Mesothelial cell of epicardium (in vitro differentiated cells): Measurements from ENCODE around the gene CRTC1. TPM values are rescaled to one million over a fixed set of nuclear protein-coding genes. Genes with fewer than 3 reads are reported as not detected.
A peak's percentile ranks its signal among the peaks of the same experiment; 100 is the strongest.

ENCODE experiments used
- DNase-seq, 2 experiments: peaks; one replicate each; pipeline ENCODE4 v3.0.0; 2021; ENCODE audit warnings: low spot score in 2 of 2; ENCODE audit not compliant: unreplicated experiment in 2 of 2
- H3K27ac Mint-ChIP-seq: 2 replicates; pipeline ENCODE4 v1.8.0; 2021; ENCODE audit warnings: mixed read lengths
- H3K27me3 Mint-ChIP-seq: 2 replicates; pipeline ENCODE4 v1.8.0; 2021; ENCODE audit warnings: low read depth, mixed read lengths
- H3K36me3 Mint-ChIP-seq: 2 replicates; pipeline ENCODE4 v1.8.0; 2021; ENCODE audit warnings: mixed read lengths
- H3K4me1 Mint-ChIP-seq: 2 replicates; pipeline ENCODE4 v1.8.0; 2021; ENCODE audit warnings: mixed read lengths
- H3K4me3 Mint-ChIP-seq: 2 replicates; pipeline ENCODE4 v1.8.0; 2021; ENCODE audit warnings: mild to moderate bottlenecking, moderate library complexity, mixed read lengths
- H3K9me3 Mint-ChIP-seq: 2 replicates; pipeline ENCODE4 v1.8.0; 2021; ENCODE audit warnings: mixed read lengths
- total RNA-seq: library from RNA; stranded (reverse); gene quantifications from 3 replicates; pipeline ENCODE4 v1.2.1, GENCODE V29; 2021
- TF ChIP-seq, protein P1 (sequence below): fragments of 200-600 bp; sonication (generic); IDR thresholded peaks from one replicate; pipeline ENCODE4 v1.5.0; 2021; ENCODE audit warnings: antibody characterized with exemption; ENCODE audit not compliant: unreplicated experiment

Gene CRTC1
- total RNA-seq, 1 donor from 2014 or later: 31.9 TPM

DNA sequence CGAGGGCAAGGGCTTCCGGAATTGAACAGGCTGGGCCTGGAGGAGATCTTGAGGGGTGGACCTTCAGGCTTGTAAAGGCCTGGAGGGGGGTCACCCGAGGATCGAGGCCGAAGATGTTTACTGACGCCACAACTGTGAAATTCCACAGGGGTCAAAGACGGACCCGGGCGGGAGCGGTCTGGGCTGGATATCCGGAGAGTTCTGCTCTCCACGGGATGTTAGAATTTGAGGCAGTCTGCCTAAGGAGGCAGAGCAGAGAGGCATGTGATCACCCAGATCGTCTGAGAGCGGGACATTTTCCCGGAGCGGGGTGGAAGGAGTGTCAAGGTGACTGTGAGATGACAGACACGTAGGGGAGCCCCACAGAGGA, 33.5 kb upstream of the CRTC1 start:
- Mint-ChIP-seq H3K4me1 (peaks cover 28% of the 10 kb centered on the region), H3K4me3 (no peak overlapping the region), H3K27ac (no peak overlapping the region), H3K9me3 (no peaks in the 10 kb centered on the region), H3K27me3 (no peaks in the 10 kb centered on the region), H3K36me3 (no peaks in the 10 kb centered on the region)
- DNase-seq: no peak
- TF ChIP-seq, protein P1, sequence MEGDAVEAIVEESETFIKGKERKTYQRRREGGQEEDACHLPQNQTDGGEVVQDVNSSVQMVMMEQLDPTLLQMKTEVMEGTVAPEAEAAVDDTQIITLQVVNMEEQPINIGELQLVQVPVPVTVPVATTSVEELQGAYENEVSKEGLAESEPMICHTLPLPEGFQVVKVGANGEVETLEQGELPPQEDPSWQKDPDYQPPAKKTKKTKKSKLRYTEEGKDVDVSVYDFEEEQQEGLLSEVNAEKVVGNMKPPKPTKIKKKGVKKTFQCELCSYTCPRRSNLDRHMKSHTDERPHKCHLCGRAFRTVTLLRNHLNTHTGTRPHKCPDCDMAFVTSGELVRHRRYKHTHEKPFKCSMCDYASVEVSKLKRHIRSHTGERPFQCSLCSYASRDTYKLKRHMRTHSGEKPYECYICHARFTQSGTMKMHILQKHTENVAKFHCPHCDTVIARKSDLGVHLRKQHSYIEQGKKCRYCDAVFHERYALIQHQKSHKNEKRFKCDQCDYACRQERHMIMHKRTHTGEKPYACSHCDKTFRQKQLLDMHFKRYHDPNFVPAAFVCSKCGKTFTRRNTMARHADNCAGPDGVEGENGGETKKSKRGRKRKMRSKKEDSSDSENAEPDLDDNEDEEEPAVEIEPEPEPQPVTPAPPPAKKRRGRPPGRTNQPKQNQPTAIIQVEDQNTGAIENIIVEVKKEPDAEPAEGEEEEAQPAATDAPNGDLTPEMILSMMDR: no peak

GRCh38 chr19:18650468-18651041, 32.9 kb upstream of the CRTC1 start:
- H3K36me3 Mint-ChIP-seq: no peaks in the 10 kb centered on the region
- H3K4me3 Mint-ChIP-seq: no peak overlapping the region
- no peaks in the 10 kb centered on the region for H3K27me3 Mint-ChIP-seq
- no peaks in the 10 kb centered on the region for H3K9me3 Mint-ChIP-seq
- H3K27ac Mint-ChIP-seq: peak overlapping the region; percentile 43
- peaks cover 28% of the 10 kb centered on the region for H3K4me1 Mint-ChIP-seq
- no peak for DNase-seq
- TF ChIP-seq, protein P1: no peak

- no peak for DNase-seq
Measured at GRCh38 chr19:18651300-18651699, 32.2 kb upstream of the CRTC1 start.

DNA sequence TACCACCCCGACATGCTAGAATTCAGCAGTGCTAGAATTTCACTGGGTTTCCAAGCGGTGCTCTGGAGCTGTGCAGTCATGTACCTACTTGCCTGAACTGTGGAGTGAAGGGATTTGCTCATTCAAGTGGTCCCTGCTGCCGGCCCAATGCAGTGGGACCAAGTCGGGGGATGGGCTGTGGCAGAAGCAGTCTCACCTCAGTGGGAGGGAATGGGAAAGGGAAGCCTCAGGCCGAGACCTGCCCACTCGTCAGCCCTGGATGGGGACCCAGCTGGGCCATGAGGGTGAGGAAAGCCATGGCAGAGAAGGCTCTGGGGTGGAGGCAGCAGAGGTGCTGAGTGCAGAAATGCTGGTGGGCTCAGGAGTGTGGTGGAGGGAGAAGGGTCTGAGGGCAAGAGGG, 31.7 kb upstream of the CRTC1 start:
- no peaks in the 10 kb centered on the region for H3K9me3 Mint-ChIP-seq
- no peak overlapping the region for H3K4me3 Mint-ChIP-seq
- H3K36me3 Mint-ChIP-seq: no peaks in the 10 kb centered on the region
- H3K27me3 Mint-ChIP-seq: no peaks in the 10 kb centered on the region
- H3K27ac Mint-ChIP-seq: no peak overlapping the region
- TF ChIP-seq, protein P1: no peak
- peaks cover 28% of the 10 kb centered on the region for H3K4me1 Mint-ChIP-seq
- no peak for DNase-seq

More at GRCh38 chr19:18651300-18651699, 32.2 kb upstream of the CRTC1 start:
- no peak overlapping the region for H3K27ac Mint-ChIP-seq
- peaks cover 28% of the 10 kb centered on the region for H3K4me1 Mint-ChIP-seq
- TF ChIP-seq, protein P1: no peak
- H3K27me3 Mint-ChIP-seq: no peaks in the 10 kb centered on the region
- no peak overlapping the region for H3K4me3 Mint-ChIP-seq
- H3K9me3 Mint-ChIP-seq: no peaks in the 10 kb centered on the region
- H3K36me3 Mint-ChIP-seq: no peaks in the 10 kb centered on the region

DNA sequence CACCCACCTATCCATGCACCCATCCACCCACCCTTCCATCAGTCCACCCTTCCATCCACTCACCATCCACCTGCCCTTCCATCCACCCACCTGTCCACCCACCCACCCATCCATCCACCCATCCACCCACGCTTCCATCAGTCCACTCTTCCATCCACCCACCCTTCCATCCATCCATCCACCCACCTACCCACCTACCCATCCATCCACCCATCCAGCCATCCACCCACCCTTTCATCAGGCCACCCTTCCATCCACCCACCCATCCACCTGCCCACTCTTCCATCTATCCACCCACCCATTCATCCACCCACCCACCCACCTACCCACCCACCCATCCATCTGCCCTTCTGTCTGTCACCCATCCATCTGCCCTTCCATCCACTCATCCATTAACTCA, 29.6 kb upstream of the CRTC1 start:
- no peaks in the 10 kb centered on the region for H3K27me3 Mint-ChIP-seq
- TF ChIP-seq, protein P1: no peak

DNA sequence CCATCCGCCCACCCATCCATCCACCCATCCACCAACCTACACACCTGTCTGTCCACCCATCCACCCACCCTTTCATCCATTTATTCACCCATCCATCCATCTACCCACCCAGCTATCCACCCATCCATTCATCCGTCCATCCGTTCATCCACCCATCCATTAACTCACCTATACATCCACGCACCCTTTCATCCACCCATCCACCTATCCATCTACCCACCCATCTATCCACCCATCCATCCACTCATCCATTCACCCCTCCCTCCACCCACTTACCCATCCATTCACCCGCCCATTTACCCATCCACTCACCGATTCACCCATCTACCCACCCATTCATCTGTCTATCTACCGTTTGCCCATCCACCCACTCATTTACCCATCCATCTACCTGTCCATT, 29.0 kb upstream of the CRTC1 start:
- no peak overlapping the region for H3K27ac Mint-ChIP-seq
- H3K4me1 Mint-ChIP-seq: peaks cover 43% of the 10 kb centered on the region
- TF ChIP-seq, protein P1: no peak
- DNase-seq: no peak
- H3K36me3 Mint-ChIP-seq: no peaks in the 10 kb centered on the region
- H3K27me3 Mint-ChIP-seq: no peaks in the 10 kb centered on the region
- H3K9me3 Mint-ChIP-seq: no peaks in the 10 kb centered on the region
- no peak overlapping the region for H3K4me3 Mint-ChIP-seq

More for the DNA sequence above, 29.6 kb upstream of the CRTC1 start:
- Mint-ChIP-seq H3K4me3 (no peak overlapping the region), H3K9me3 (no peaks in the 10 kb centered on the region), H3K27ac (no peak overlapping the region), H3K4me1 (peaks cover 44% of the 10 kb centered on the region), H3K36me3 (no peaks in the 10 kb centered on the region)
- no peak for DNase-seq
